NCI-H2171 treated with DMSO at 0.1 percent for 48 hours (cell line): ENCODE measurements around the gene CYP4F11.
"Not testable (repeated sequence)": the region's sequence is repeated elsewhere in the genome, so short reads cannot be mapped to it uniquely, and the experiment has no call there.

Source experiments
- DNase-seq: peaks from one replicate; lab custom pipeline; 2025; lab: John Stamatoyannopoulos, UW

CYP4F11 gene

DNA sequence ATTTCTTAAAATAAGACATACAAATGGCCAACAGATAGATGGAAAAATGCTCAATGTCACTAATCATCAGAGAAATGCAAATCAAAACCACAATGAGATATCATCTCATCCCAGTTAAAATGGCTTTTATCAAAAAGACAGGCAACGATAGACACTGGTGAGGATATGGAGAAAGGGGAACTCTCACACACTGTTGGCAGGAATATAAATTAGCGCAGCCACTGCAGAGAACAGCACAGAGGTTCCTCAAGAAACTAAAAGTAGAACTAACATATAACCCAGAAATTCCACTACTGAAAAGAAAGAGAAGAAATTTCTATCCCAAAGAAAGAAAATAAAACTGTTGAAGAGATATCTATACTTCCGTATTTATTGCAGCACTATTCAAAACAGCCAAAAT lies 51.0 kb downstream of the CYP4F11 start:
- DNase-seq: not testable (repeated sequence)

- DNase-seq: no peak
Observed at GRCh38 chr19:15874821-15875474, 59.4 kb downstream of the CYP4F11 start.

- DNase-seq: not testable (repeated sequence)
Observed at GRCh38 chr19:15873771-15874170, 60.6 kb downstream of the CYP4F11 start.

GRCh38 chr19:15871570-15871969 lies 62.8 kb downstream of the CYP4F11 start:
- no peak for DNase-seq

GRCh38 chr19:15869873-15870272 lies 64.5 kb downstream of the CYP4F11 start:
- no peak for DNase-seq

GRCh38 chr19:15869109-15869555 lies 65.2 kb downstream of the CYP4F11 start:
- no peak for DNase-seq

DNA sequence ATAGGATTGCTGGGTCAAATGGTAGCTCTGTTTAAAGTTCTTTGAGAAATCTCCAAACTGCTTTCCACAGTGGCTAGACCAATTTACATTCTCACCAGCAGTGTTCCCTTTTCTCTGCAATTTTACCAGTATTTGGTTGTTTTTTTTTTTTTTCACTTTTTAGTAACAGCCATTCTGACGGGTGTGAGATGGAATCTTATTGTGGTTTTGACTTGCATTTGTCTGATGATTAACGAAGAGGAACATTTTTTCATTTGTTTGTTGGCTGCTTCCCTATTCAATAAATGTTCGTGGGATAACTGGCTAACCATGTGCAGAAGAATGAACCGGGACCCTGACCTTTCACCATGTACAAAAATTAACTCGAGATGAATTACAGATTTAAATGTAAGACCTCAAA lies 67.7 kb downstream of the CYP4F11 start:
- no peak for DNase-seq

- no peak for DNase-seq
Observed at GRCh38 chr19:15864824-15865223, 69.5 kb downstream of the CYP4F11 start.

DNA sequence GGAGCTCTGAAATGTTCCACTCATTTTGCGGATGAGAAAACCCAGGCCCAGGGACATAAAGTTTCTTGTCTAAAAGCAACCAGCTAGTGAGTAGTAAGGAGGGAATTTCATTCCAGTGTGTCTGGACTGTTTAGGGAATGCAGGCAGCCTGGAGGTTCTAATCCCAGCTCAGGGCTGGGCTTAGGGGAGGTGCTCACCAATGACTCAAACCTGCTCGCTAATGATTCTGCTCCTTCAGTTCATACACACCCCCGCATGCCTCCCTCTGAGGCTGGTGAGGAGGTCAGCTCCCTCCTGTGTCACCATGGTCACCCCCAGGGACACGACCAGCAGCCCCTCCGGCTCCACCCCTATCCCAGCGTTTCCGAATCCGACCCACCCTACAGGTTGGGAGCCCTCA lies 71.1 kb downstream of the CYP4F11 start:
- no peak for DNase-seq

- no peak for DNase-seq
Observed at GRCh38 chr19:15862444-15862843, 71.9 kb downstream of the CYP4F11 start.
